ENCODE results near the gene PIP5K1C. TPM values are rescaled to one million over a fixed set of nuclear protein-coding genes. Genes with fewer than 3 reads are reported as not detected.

The PIP5K1C gene
- polyA plus RNA-seq, 1 donor (not counting 4 experiments of a cell fraction or from before 2014, with no cell fraction given): 3.6 TPM

DNA sequence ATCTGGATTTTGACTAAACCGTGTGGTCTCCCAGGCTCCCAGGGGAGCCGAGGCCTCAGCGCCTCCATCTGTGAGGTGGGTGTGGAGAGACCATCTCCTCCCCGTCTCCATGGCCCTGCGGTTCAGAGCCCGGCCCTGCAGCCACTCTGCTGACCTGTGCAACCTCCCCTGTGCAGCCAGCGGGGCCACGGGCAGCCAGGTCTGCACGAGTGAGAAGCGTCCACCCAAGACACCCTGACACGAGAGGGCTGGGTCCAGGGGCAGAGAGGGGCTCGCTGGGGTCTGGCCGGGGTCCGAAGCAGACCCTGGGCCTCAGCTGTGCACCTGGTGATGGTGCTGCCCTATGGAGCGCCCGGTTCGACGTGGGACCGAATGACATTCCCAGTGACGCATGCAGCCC is 63.3 kb downstream of the PIP5K1C start:
- peaks cover 0 to 9% of the 10 kb centered on the region in 2 experiments for H3K36me3 ChIP-seq (ENCODE audit: control insufficient read depth in 2 of 2, extremely low read depth in 1 of 2, insufficient read depth in 2 of 2, low read length in 2 of 2)
- no peaks in the 10 kb centered on the region for H3K27me3 ChIP-seq (ENCODE audit: control insufficient read depth, extremely low read depth, insufficient read depth, low read length)
- dilution Hi-C loops (cut with MboI; ENCODE audit: extremely low pct_ligation_motif_present, low sequenced_read_pairs): no loop called here

DNA sequence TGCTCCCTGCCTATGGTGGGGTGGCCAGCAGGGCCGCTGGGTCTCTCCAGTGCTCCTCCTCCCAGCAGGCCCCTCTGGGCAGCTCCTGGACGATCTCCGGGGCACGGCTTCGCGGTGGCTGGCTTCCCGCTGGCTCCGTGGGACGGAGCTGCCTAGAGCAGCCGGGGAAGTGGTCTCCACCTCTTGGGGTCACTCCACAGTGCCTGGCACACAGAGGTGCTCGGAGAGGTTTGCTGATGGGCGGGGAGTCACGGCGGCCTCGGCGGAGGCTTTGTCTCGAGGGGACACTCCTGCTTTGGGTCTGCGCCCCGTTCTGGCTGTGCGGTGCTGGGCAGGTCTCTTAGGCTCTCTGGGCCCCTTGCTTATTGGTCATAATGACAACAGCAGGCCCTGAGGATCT is 63.8 kb downstream of the PIP5K1C start:
- no peak overlapping the region for H2AFZ ChIP-seq (ENCODE audit: control insufficient read depth, low read length)
- no peaks in the 10 kb centered on the region for H3K4me1 ChIP-seq (ENCODE audit: control insufficient read depth, extremely low read depth, insufficient read depth, low read length)
- H3K36me3 ChIP-seq (ENCODE audit: control insufficient read depth in 2 of 2, extremely low read depth in 1 of 2, insufficient read depth in 2 of 2, low read length in 2 of 2): peaks cover 0 to 9% of the 10 kb centered on the region in 2 experiments
- H3K4me3 ChIP-seq (ENCODE audit: control insufficient read depth in 2 of 3, extremely low read depth in 1 of 3, insufficient read depth in 2 of 3, low read depth in 1 of 3, low read length in 3 of 3): no peak overlapping the region
- no peak overlapping the region for H3K27ac ChIP-seq (ENCODE audit: control insufficient read depth, insufficient read depth, low read length)
- FAIRE-seq: no peak
- TF ChIP-seq EZH2 (IDR thresholded peaks at IDR 0.05; ENCODE audit: low read length): no peak
- TF ChIP-seq, protein P1, sequence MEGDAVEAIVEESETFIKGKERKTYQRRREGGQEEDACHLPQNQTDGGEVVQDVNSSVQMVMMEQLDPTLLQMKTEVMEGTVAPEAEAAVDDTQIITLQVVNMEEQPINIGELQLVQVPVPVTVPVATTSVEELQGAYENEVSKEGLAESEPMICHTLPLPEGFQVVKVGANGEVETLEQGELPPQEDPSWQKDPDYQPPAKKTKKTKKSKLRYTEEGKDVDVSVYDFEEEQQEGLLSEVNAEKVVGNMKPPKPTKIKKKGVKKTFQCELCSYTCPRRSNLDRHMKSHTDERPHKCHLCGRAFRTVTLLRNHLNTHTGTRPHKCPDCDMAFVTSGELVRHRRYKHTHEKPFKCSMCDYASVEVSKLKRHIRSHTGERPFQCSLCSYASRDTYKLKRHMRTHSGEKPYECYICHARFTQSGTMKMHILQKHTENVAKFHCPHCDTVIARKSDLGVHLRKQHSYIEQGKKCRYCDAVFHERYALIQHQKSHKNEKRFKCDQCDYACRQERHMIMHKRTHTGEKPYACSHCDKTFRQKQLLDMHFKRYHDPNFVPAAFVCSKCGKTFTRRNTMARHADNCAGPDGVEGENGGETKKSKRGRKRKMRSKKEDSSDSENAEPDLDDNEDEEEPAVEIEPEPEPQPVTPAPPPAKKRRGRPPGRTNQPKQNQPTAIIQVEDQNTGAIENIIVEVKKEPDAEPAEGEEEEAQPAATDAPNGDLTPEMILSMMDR (optimal IDR thresholded peaks at IDR 0.05 in 1 of 3, IDR thresholded peaks at IDR 0.05 in 1 of 3, conservative IDR thresholded peaks at IDR 0.05 in 1 of 3; ENCODE audit: extremely low read depth in 1 of 3, insufficient read depth in 2 of 3, low read length in 3 of 3): no peak
- dilution Hi-C loops (cut with MboI; ENCODE audit: extremely low pct_ligation_motif_present, low sequenced_read_pairs): no loop called here
- no peak overlapping the region for H3K9ac ChIP-seq (ENCODE audit: control insufficient read depth, extremely low read depth, insufficient read depth, low read length)
- no peaks in the 10 kb centered on the region for H3K9me3 ChIP-seq (ENCODE audit: control insufficient read depth, low read depth, low read length)
- H3K79me2 ChIP-seq (ENCODE audit: control insufficient read depth, insufficient read depth, low read length): no peaks in the 10 kb centered on the region
- no peaks in the 10 kb centered on the region for H4K20me1 ChIP-seq (ENCODE audit: control insufficient read depth, extremely low read depth, insufficient read depth, low read length)
- H3K4me2 ChIP-seq (ENCODE audit: control insufficient read depth, extremely low read depth, insufficient read depth, low read depth, low read length): no peak overlapping the region
- no peaks in the 10 kb centered on the region for H3K9me1 ChIP-seq (ENCODE audit: control insufficient read depth, extremely low read depth, insufficient read depth, low read length)
- DNase-seq (ENCODE audit: low read depth, low spot score): no peak
- H3K27me3 ChIP-seq (ENCODE audit: control insufficient read depth, extremely low read depth, insufficient read depth, low read length): no peaks in the 10 kb centered on the region

More for the DNA sequence above, 63.3 kb downstream of the PIP5K1C start:
- Histone ChIP-seq H3K9me3 (ENCODE audit: control insufficient read depth, low read depth, low read length) (no peaks in the 10 kb centered on the region), H3K4me1 (ENCODE audit: control insufficient read depth, extremely low read depth, insufficient read depth, low read length) (no peaks in the 10 kb centered on the region), H2AFZ (ENCODE audit: control insufficient read depth, low read length) (no peak overlapping the region), H3K4me3 (ENCODE audit: control insufficient read depth in 2 of 3, extremely low read depth in 1 of 3, insufficient read depth in 2 of 3, low read depth in 1 of 3, low read length in 3 of 3) (no peak overlapping the region), H4K20me1 (ENCODE audit: control insufficient read depth, extremely low read depth, insufficient read depth, low read length) (no peaks in the 10 kb centered on the region), H3K79me2 (ENCODE audit: control insufficient read depth, insufficient read depth, low read length) (no peaks in the 10 kb centered on the region), H3K4me2 (ENCODE audit: control insufficient read depth, extremely low read depth, insufficient read depth, low read depth, low read length) (no peak overlapping the region), H3K27ac (ENCODE audit: control insufficient read depth, insufficient read depth, low read length) (no peak overlapping the region), H3K9me1 (ENCODE audit: control insufficient read depth, extremely low read depth, insufficient read depth, low read length) (no peaks in the 10 kb centered on the region), H3K9ac (ENCODE audit: control insufficient read depth, extremely low read depth, insufficient read depth, low read length) (no peak overlapping the region)
- FAIRE-seq (no peak), DNase-seq (ENCODE audit: low read depth, low spot score) (no peak)
- TF ChIP-seq EZH2 (IDR thresholded peaks at IDR 0.05; ENCODE audit: low read length): no peak
- TF ChIP-seq, protein P1 (optimal IDR thresholded peaks at IDR 0.05 in 1 of 3, IDR thresholded peaks at IDR 0.05 in 1 of 3, conservative IDR thresholded peaks at IDR 0.05 in 1 of 3; ENCODE audit: extremely low read depth in 1 of 3, insufficient read depth in 2 of 3, low read length in 3 of 3): no peak

All from keratinocyte (primary cell).